Activated T-cell treated with anti-CD3 and anti-CD28 coated beads, Interleukin-2, amount 50 U/mL, for 1 hour (primary cell): ENCODE results near the gene SCNN1A.
A peak's percentile ranks its signal among the peaks of the same experiment; 100 is the strongest.

Experiments used
- DNase-seq: peaks from one replicate; pipeline ENCODE4 v3.0.0-alpha.2; 2020

The SCNN1A gene

DNA sequence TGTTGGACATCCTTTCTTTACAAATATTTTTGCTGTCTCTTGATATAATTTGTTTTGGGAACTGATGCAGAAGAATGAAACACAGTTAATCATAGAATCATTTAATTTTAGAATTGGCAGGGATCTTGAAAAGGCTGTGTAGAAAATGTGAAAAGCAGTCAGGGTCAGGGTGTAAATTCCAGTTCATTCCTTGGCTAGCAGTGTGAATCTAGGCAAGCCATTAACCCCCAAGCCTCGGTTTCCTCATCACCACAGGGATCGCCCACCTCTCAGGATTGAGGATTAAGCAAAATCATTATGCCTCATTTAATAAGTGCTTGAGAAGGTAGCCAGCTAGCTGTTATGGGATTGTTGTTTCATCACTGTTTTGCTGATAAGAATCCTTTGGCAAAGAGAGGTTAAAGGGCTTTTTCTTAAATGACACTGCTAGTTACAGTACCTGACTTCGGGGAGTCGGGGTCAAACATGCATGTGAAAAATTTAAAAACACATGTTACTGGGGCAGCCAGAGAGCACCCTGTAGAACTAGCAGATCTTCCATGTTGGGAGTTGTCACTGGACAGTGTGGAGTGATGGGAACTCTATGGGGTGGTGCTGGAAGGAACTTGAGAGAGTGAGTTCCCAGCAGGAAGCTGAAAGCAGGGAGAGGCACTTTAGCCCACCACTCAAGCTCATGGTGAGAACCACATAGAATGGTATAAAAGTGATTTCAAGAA lies 44.2 kb downstream of the SCNN1A start:
- no peak for DNase-seq

DNA sequence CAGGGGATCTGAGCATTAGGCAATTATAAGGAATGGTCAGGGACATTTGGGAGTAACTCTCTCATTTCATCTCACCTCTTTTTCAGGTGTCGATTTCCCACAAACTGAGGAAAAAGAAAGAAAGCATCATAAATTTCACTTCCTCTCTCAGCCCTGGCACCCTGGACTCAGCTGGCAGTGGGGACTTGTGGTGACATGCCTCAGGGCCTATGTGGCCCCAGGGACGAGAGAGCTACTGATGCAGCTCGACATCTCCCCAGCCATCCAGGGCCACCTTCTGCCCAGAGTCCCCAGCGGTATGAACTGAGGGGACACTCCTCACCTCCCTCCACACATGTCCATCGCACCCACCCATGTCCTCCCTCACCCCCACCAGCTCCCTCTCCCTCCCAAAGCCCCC lies 45.2 kb downstream of the SCNN1A start:
- DNase-seq = no peak

DNA sequence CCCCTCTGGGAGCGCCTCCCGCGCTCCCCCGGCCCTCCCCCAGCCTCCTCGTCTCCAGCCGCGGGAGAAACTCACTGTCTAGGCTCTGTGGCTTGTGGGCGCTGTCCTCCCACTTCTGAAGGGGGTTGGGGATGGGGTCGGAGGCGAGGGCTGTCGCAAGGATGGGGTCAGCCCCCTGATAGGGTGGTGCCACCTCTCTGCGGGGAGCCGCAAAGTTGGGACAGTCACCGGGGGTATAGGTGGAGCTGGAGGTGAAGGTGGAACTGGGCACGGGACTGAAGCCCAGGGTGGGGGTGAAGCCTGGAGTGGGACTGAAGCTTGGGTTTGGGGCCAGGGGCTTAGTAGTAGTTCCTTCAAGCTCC lies 45.7 kb downstream of the SCNN1A start:
- DNase-seq = no peak

DNA sequence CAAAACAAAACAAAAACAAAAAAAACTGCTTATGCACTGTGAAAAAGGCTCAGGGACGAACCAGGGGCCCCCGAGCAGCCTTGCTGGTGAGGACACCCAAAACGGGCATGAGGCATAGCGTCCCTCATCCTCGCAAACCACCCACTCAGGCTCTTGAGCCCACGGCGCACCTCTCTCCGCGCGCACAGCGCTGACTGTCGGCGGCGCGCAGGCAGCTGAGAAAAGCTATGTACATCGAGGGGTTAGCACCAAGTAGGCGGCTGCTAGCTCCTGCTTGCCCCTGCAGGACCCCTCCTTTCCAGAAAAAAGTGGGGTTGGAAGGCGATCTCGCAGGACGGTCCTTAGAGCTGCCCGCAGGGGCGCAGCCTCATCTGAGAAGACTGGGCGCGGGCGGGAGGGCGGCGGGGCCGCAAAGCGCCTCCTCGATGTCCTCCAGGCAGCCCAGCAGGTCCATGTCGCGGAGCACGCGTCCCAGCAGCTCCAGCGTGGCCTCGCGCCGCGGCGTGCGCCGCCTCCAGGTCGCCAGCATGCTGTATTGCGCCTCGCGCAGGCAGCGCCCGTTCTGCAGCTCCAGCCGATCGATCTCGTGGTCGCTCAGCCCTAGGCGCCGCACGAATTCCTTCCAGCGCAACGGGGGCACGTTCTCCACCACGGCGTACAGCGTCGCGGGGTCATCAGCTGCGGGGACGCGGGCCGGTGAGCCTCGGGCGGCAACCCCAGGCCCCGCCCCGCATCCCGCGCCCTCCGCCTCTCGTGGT lies 46.2 kb downstream of the SCNN1A start:
- DNase-seq = no peak

DNA sequence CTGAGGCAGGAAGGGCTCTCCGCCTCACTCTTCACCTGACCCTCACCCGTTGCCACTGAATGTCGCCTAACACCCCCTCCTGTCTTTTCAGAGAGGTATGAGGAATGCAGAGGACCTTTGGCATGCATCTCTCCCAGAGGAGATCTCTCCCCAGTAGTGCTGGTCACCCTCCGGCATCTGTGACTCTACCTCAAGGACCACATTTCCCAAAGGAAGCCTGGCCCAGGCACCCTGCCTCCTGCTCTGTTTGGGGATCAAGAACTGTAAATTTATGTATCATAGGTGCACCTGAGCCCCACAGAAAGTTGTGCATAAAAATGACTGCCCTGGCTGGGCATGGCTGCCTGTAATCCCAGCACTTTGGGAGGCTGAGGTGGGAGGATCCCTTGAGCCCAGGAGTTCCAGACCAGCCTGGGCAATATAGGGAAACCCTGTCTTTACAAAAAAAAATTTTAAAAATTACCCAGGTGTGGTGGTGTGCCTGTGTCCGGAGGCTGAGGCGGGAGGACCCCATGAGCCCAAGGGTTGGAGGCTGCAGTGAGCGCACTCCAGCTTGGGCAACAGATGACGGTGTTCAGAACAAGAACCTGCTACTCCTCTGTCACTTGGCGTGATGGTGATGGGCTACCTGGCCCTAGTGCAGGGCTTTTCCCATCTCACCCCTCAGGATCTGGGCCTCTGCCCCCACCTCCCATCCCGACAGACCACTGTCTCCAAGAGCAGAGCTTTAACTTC lies 47.2 kb downstream of the SCNN1A start:
- no peak for DNase-seq

DNA sequence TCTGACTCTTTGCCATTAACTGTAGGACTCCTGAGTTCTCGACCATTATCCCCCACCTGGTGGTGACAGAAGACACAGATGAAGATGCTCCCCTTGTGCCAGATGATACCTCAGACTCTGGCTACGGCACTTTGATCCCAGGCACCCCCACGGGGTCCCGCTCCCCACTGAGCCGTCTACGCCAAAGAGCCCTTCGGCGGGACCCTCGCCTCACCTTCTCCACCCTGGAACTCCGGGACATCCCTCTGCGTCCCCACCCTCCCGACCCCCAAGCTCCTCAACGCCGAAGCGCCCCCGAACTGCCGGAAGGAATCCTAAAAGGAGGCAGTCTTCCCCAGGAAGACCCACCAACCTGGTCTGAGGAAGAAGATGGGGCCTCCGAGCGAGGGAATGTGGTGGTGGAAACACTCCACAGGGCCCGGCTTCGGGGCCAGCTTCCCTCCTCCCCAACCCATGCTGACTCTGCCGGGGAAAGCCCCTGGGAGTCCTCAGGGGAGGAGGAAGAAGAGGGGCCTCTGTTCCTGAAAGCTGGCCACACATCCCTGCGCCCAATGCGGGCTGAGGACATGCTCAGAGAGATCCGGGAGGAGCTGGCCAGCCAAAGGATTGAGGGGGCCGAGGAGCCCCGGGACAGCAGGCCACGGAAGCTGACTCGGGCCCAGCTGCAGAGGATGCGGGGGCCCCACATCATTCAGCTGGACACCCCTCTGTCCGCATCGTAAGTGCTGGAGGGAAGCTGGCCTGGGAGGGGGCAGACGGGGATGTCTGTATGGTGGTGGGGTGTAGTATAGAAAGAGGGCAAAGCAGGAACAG lies 47.9 kb downstream of the SCNN1A start:
- DNase-seq = no peak

DNA sequence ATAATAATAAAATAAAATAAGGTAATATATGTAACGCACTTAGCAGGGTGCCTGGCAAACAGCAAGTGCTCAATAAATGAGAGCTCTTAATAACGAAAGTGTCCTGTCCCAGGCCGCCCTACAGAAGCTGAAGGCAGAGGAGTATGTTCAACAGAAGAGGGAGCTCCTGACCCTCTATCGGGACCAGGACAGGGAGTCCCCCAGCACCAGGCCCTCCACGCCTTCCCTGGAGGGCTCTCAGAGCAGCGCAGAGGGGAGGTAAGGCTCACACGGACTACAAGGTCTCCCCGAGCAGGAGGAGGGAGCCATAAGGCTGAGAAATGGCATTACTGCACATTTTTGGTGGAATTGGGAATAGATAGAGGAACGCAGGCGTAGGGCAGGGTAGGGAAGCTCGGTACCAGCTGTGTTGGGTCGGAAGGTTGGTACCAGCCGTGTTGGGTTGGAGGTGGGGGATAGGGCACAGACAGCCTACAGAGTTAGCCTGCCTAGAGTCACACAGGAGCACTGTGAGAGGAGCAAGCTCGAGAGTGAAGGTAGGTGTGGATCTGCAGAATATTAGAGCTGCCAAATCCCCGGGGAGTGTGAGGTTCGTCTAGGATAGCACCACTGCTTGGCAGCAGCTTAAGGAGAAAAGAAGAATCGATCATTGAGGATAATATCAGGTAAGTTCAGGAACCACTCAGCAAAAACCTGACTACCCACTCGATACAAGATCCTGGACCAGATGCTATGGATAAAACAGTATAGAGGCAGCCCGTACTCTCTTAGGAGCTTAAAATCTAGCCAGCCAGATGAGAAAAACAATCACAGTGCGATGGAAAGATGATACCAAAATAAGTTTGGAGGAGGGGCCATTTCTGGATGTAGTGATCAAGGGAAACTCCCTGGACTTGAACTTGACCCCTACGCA lies 48.8 kb downstream of the SCNN1A start:
- no peak for DNase-seq

DNA sequence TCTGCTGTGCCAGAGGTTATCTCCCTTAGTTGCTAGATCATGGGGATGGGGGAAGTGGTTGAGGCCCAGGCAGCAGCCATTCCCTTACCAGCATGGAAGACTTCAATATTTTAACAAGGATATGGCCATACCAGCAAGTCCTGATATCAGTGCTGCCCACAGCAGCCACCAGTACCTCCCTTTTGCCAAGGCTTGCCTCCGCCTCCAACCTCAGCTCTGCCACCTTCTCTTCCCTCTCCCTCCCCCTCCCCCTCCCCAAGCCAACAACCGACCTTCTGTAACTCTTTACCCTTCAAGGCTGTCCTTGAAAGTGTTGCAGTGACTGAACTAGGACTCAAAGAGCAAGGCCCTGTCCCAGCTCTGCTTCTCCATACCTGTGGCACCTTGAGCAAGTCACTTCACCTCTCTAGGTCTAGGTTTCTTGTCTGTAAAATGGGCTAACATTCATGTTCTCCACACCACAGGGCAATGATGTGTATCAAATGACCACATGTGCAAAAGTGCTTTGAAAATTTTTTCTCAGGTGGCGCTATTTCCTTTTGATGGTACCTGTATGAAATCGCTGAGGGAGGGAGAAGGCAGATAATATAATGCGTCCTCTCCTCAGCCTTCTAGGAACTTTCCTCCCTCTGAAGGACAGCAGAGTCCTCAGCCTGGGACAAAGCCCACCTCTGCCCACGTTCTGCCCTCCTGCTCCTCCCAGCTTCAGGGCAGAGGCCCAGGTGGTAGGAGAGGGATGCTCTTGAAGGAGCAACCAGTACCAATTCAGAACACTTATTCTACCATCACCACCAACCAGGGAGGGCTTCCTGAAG lies 50.2 kb downstream of the SCNN1A start:
- DNase-seq = no peak

DNA sequence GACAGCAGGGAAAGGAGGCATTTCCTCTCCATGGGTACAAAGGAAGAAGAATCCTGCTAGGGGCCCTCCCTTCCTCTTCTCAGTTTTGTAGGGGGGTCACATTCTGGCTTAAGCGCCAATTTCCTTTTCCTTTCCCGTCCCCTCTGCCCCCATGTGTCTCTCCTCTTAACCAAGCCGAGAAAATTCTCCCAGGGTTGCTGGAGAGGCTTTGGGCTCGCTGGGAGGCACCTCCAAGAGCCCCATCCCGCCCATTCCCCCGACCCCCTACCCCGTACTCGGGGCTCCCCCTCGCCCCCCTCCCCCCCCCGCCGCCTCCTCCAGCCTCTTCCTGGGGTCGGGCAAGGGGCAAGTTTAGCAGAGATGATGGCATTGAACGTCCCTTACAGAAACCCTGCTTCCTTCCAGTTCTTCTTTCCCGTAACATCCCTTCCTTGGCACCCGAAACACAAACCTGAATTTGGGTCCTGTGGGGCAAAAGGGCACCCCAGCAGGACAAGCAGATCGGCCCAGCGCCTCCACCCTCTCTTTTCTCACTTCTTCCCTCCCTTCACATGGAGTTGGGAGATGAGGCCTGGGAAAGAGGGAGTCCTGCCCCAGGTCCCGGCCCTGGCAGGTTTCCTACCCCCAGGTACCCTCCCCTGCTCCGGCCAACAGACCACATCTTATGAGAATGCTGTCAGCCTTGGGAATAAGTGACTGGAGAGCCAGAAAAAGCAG lies 51.2 kb downstream of the SCNN1A start:
- DNase-seq = no peak

DNA sequence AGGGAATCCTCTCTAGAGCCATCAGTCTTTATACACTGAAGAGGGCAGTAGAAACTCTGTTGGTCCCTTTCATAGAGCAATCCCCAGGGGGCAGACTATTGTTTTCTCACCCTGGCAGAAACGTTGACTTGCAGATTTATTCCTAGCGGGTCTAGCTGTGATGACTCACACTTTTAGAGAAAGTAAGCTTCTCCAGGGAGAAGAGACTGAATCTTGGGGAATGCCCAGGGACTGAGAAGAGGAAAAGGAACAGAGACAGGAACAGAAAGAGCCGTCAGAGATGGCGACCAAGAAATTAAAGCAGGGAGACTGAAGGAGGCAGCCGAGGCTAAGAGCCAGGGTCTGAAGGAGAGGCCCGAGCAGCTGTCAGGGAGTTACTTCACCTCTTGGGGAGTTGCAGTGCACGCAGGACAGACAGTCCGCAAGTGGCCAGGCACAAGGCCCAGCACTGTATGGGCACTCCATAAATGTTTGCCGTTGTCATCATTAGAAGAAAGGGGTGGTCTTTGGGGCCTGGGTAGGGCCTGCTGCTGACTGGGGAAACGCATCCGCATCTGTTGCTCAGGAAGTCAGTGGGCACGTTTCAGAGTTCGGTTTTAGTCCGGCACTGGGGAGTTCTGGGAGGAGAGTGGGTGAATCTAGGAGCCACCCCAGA lies 51.9 kb downstream of the SCNN1A start:
- peak; percentile 54 for DNase-seq

DNA sequence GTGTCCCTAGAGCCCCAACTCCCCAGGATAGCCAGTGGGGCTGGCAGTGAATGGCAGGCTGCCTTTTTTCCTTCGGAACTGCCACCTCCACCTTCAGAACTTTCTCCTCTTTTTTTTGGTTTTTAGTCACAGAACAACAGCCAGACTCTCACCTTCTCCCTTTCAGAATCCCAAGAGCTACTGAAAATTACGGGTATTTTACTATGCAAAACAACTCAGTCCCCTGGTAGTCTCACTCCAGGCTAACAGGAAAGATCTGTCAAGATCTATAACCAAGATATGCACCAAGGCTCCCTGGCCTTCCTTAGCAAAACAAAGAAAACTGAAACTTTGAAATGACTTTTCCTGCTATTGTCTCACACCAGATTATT lies 52.4 kb downstream of the SCNN1A start:
- no peak for DNase-seq

DNA sequence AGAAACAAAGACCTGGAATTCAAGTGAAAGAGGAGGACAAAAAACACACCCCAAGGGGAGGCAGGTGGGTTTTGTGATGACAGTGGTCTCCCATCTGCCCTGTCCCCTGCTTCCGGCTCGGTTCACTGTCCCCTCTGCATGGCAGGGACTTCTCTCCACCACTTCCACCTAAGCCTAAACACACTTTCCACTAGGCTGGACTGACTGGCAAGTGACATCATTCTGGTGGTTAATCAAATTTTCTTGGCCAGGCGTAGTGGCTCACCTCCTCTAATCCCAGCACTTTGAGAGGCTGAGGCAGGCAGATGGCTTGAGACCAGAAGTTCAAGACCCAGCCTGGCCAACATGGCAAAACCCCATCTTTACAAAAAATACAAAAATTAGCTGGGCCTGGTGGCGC lies 53.0 kb downstream of the SCNN1A start:
- DNase-seq = no peak

DNA sequence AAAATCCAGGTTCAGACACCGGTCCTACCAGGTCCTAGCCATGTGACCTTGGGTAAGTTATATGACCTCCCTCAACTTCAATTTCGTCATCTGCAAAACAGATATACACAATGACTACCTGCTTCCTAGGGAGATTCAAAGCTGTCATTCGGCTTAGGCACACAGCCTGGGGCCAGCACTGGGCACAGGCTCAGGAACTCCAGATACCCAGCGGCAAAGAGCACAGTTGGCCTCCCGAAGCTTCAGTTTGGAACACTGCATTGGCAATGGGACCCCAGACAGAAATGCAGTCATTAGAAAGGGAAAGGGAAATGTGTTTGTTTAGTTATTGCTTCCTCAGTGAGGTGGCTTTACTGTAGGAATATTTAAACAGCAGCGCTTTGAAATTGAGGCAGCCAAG lies 53.5 kb downstream of the SCNN1A start:
- DNase-seq = no peak

DNA sequence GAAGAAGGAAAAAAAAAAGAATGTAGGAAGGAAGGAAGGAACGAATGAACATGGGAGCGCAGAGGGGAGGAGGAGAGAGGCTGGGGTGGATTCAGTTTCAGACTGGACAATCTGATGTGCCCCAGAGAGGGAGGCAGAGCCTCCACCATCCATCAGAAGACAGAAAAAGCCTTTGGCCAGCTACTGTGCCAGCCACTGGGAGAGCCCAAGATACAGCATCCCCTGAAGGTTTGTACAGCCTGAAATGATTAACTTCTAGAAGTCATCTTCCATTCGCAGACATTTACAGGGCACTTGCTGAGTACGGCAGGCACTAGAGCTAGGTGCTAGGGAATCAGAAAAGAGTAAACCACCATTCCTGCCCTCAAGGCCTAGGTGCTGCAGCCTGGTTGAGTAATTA lies 55.9 kb downstream of the SCNN1A start:
- DNase-seq = no peak

DNA sequence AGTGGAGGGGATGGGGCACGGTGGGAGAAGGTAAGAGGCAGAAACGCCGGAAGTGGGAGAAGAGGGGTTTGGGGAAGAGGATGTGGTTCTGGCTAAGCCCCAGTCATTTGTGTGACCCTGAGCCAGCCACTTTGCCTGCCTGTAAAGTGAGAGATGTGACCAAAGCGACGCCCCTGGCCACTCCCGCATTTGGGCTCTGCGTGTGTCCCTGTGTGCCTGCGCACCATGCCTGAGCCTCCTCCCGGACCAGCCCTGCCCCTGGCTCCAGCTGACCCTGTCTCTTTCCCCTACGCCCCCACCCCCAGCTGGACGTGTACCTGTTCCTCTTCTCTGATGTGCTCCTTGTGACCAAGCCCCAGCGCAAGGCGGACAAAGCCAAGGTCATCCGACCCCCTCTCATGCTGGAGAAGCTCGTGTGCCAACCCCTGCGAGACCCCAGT lies 56.9 kb downstream of the SCNN1A start:
- no peak for DNase-seq

DNA sequence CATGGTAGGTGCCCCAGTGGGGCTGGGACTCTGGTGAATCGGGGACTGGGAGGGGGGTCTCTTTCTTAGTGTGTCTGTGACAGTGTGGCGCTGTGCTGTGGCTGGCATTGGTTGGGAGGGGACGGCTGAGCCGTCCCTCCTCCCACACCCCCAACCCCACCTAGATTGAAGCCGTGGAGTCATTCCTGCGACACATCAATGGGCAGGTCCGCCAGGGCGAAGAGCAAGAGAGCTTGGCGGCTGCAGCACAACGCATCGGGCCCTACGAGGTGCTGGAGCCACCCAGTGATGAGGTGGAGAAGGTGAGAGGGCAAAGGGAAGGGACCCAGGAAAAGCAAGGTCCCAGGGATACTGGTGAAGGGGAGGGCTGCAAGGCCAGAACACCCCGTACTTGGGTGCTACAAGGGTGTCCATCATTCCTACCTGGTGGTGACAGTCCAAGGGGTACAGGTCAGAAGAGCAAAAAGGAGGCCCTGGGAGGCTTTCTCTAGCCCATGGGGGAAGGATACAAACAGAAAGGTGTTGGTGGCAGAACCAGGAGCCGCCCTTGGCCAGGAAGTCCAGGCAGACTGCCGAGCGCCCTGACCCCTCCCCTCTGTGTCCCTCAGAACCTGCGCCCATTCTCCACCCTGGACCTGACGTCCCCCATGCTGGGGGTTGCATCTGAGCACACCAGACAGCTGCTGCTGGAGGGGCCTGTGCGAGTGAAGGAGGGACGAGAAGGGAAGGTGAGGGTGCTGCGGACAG lies 57.5 kb downstream of the SCNN1A start:
- DNase-seq = no peak

DNA sequence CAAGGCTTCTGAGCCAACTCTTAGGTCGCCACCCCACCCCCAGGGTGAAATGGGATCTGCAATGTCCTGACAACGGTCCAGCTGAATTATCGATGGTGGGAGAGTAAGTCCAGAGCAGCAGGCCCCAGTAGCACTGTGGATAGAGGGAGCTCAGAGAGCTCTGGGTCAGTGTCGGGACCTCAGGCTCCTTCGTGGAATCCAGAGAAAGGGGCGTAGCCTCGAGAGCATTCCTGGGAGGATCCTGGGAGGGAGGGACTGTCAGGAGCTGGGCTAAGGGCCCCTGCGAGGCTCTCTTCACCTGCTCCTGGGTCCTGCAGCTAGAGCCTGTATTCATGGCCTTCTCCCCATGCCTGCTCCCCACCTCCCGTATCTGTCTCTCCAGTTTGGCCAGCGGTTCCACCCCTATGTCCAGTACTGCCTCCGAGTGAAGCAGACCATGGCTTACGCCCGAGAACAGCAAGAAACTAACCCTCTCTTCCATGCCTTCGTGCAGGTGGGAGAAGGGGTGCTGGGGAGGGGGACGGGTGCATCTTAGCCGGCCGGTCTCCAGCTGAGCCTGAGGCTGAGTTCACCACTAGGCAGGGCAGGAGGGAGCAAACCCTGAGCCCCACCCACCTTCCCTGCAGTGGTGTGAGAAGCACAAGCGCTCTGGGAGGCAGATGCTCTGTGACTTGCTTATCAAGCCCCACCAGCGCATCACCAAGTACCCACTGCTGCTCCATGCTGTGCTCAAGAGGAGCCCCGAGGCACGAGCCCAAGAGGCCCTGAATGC lies 58.3 kb downstream of the SCNN1A start:
- no peak for DNase-seq
